GM10266 (cell line): ENCODE measurements around the gene NPBWR2.
"Not testable (repeated sequence)": the region's sequence is repeated elsewhere in the genome, so short reads cannot be mapped to it uniquely, and the experiment has no call there.

Experiments
- DNase-seq: peaks from one replicate; pipeline ENCODE4 v3.0.0; 2012; ENCODE audit errors: extremely low spot score
- TF ChIP-seq, protein P1 (sequence below): IDR thresholded peaks from 2 replicates; pipeline ENCODE4 v1.5.1; 2012; ENCODE audit warnings: mild to moderate bottlenecking, low read depth; ENCODE audit not compliant: control insufficient read depth, insufficient read depth; ENCODE audit errors: missing control alignments

Gene NPBWR2

DNA sequence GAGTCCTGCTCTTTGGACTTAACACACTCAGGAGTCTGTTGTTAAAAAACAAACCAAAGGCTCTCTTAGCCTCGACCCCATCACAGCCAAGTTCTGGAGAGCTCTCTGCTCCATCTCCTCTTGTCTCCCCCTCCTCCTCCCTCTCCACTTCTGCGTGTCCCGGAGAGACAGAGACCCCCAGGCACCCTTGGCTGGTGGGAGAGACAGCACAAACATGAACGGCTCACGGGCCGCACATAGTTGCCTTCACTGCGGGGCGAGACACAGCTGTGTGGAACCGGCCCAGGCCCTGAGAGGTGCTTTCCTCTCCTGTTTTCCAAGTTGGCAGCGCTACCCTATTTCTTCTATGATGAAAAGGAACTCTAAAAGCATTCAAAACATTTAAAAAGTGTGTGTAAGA is 33.6 kb upstream of the NPBWR2 start:
- TF ChIP-seq, protein P1, sequence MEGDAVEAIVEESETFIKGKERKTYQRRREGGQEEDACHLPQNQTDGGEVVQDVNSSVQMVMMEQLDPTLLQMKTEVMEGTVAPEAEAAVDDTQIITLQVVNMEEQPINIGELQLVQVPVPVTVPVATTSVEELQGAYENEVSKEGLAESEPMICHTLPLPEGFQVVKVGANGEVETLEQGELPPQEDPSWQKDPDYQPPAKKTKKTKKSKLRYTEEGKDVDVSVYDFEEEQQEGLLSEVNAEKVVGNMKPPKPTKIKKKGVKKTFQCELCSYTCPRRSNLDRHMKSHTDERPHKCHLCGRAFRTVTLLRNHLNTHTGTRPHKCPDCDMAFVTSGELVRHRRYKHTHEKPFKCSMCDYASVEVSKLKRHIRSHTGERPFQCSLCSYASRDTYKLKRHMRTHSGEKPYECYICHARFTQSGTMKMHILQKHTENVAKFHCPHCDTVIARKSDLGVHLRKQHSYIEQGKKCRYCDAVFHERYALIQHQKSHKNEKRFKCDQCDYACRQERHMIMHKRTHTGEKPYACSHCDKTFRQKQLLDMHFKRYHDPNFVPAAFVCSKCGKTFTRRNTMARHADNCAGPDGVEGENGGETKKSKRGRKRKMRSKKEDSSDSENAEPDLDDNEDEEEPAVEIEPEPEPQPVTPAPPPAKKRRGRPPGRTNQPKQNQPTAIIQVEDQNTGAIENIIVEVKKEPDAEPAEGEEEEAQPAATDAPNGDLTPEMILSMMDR, result no peak
- DNase-seq, result no peak

- TF ChIP-seq, protein P1, result no peak
- no peak for DNase-seq
These were observed 32.9 kb upstream of the NPBWR2 start for GRCh38 chr20:64140061-64140931.

GRCh38 chr20:64139199-64140060 is 32.1 kb upstream of the NPBWR2 start:
- TF ChIP-seq, protein P1, result no peak
- no peak for DNase-seq

- TF ChIP-seq, protein P1, result no peak
- DNase-seq, result no peak
These were observed 31.0 kb upstream of the NPBWR2 start for GRCh38 chr20:64138276-64138815.

GRCh38 chr20:64137598-64138031 is 30.2 kb upstream of the NPBWR2 start:
- no peak for DNase-seq
- TF ChIP-seq, protein P1, result no peak

- TF ChIP-seq, protein P1, result no peak
- DNase-seq, result no peak
These were observed 28.8 kb upstream of the NPBWR2 start for GRCh38 chr20:64136004-64136710.

- DNase-seq, result not testable (repeated sequence)
These were observed 27.4 kb upstream of the NPBWR2 start for GRCh38 chr20:64134744-64135143.
